Measurements from ENCODE around the gene UBA6. TPM values are rescaled to one million over a fixed set of nuclear protein-coding genes. Genes with fewer than 3 reads are reported as not detected.
"Not testable (repeated sequence)": the region's sequence is repeated elsewhere in the genome, so short reads cannot be mapped to it uniquely, and the experiment has no call there.

Gene UBA6
- total RNA-seq, 2 donors from 2014 or later, result 22.4 to 28.6 TPM

- TF ChIP-seq CTCF (IDR thresholded peaks at IDR 0.05), result no peak
- Histone ChIP-seq H3K27ac (no peak overlapping the region), H3K4me3 (no peak overlapping the region), H3K4me1 (no peaks in the 10 kb centered on the region), H3K27me3 (no peaks in the 10 kb centered on the region), H3K36me3 (no peaks in the 10 kb centered on the region), H3K9me3 (no peaks in the 10 kb centered on the region)
- DNase-seq (ENCODE audit: low spot score), result no peak
These were observed 42.2 kb upstream of the UBA6 start for GRCh38 chr4:67743194-67743593.

GRCh38 chr4:67736262-67736661, 35.3 kb upstream of the UBA6 start:
- DNase-seq (ENCODE audit: low spot score), result no peak
- Histone ChIP-seq H3K36me3 (no peaks in the 10 kb centered on the region), H3K27me3 (no peaks in the 10 kb centered on the region), H3K4me1 (no peaks in the 10 kb centered on the region), H3K9me3 (no peaks in the 10 kb centered on the region), H3K27ac (no peak overlapping the region), H3K4me3 (no peak overlapping the region)
- no peak for TF ChIP-seq CTCF (IDR thresholded peaks at IDR 0.05)

GRCh38 chr4:67735325-67735724, 34.4 kb upstream of the UBA6 start:
- no peak for TF ChIP-seq CTCF (IDR thresholded peaks at IDR 0.05)
- DNase-seq (ENCODE audit: low spot score), result no peak
- Histone ChIP-seq H3K27me3 (no peaks in the 10 kb centered on the region), H3K36me3 (no peaks in the 10 kb centered on the region), H3K27ac (no peak overlapping the region), H3K4me3 (no peak overlapping the region), H3K4me1 (no peaks in the 10 kb centered on the region), H3K9me3 (no peaks in the 10 kb centered on the region)

GRCh38 chr4:67730511-67730910, 29.6 kb upstream of the UBA6 start:
- H3K4me1 ChIP-seq; H3K27me3 ChIP-seq; H3K4me3 ChIP-seq; H3K9me3 ChIP-seq; DNase-seq (ENCODE audit: low spot score); H3K27ac ChIP-seq; H3K36me3 ChIP-seq: not testable (repeated sequence)

GRCh38 chr4:67727124-67727850, 26.3 kb upstream of the UBA6 start:
- H3K27me3 ChIP-seq, result no peaks in the 10 kb centered on the region
- TF ChIP-seq CTCF (IDR thresholded peaks at IDR 0.05), result no peak
- H3K4me3 ChIP-seq, result no peak overlapping the region
- H3K36me3 ChIP-seq, result no peaks in the 10 kb centered on the region
- H3K9me3 ChIP-seq, result peaks cover 0 to 5% of the 10 kb centered on the region in 2 donors
- H3K4me1 ChIP-seq, result no peaks in the 10 kb centered on the region
- no peak overlapping the region for H3K27ac ChIP-seq
- DNase-seq (ENCODE audit: low spot score), result no peak

GRCh38 chr4:67725981-67726380, 25.0 kb upstream of the UBA6 start:
- H3K4me3 ChIP-seq, result no peak overlapping the region
- DNase-seq (ENCODE audit: low spot score), result no peak
- no peak overlapping the region for H3K27ac ChIP-seq
- H3K4me1 ChIP-seq, result no peaks in the 10 kb centered on the region
- H3K27me3 ChIP-seq, result no peaks in the 10 kb centered on the region
- no peak for TF ChIP-seq CTCF (IDR thresholded peaks at IDR 0.05)
- H3K9me3 ChIP-seq, result peaks cover 0 to 5% of the 10 kb centered on the region in 2 donors
- no peaks in the 10 kb centered on the region for H3K36me3 ChIP-seq
